ENCODE data around the gene PTPRG. TPM values are rescaled to one million over a fixed set of nuclear protein-coding genes. Genes with fewer than 3 reads are reported as not detected.

The PTPRG gene
- polyA plus RNA-seq, 3 donors: not detected

DNA sequence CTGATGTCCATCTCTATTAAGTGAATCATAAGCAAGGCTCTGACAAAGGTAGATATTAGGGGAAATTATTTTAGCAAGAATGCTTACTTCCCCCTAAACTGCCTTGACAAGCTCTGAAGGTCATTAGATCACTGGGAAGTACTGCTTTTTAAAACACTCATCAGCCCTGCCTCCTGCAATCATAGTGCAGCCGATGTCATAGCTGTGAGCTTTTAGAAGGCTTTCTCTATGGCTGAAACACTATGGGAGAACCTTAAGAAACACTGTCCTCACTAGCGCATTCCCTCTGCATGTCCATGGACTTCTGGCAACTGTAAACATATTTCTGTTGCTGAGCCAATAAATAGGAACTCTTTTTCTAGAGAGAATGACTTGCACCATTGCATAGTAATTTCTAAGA is 38.7 kb upstream of the PTPRG start:
- DNase-seq: no peak
- no peak overlapping the region for H2AFZ ChIP-seq (ENCODE audit: insufficient read depth, low read depth, low read length, poor library complexity, severe bottlenecking)
- H3K4me3 Mint-ChIP-seq: no peak overlapping the region
- no peaks in the 10 kb centered on the region for H3K36me3 ChIP-seq (replicated peaks in 1 of 2; ENCODE audit: control insufficient read depth in 1 of 2, insufficient read depth in 2 of 2, low read length in 2 of 2)
- H3K36me3 Mint-ChIP-seq: no peaks in the 10 kb centered on the region
- H3K4me2 ChIP-seq (replicated peaks; ENCODE audit: extremely low read depth, low read length, poor library complexity, severe bottlenecking): no peak overlapping the region
- H3K27ac ChIP-seq (ENCODE audit: low read depth in 1 of 2, low read length in 2 of 2): no peak overlapping the region
- H3K9me3 Mint-ChIP-seq: peaks cover 0 to 7% (median 0%) of the 10 kb centered on the region in 7 donors
- no peaks in the 10 kb centered on the region for H3K9me3 ChIP-seq (replicated peaks in 1 of 2; ENCODE audit: control insufficient read depth in 1 of 2, insufficient read depth in 1 of 2, low read length in 2 of 2)
- no peak overlapping the region for H3K27ac Mint-ChIP-seq
- no peaks in the 10 kb centered on the region for H4K20me1 ChIP-seq (ENCODE audit: insufficient read depth, low read length)
- H3K79me2 ChIP-seq (ENCODE audit: insufficient read depth, low read length): no peaks in the 10 kb centered on the region
- intact Hi-C loops (cut with micrococcal nuclease): no loop called here
- TF ChIP-seq, protein P1, sequence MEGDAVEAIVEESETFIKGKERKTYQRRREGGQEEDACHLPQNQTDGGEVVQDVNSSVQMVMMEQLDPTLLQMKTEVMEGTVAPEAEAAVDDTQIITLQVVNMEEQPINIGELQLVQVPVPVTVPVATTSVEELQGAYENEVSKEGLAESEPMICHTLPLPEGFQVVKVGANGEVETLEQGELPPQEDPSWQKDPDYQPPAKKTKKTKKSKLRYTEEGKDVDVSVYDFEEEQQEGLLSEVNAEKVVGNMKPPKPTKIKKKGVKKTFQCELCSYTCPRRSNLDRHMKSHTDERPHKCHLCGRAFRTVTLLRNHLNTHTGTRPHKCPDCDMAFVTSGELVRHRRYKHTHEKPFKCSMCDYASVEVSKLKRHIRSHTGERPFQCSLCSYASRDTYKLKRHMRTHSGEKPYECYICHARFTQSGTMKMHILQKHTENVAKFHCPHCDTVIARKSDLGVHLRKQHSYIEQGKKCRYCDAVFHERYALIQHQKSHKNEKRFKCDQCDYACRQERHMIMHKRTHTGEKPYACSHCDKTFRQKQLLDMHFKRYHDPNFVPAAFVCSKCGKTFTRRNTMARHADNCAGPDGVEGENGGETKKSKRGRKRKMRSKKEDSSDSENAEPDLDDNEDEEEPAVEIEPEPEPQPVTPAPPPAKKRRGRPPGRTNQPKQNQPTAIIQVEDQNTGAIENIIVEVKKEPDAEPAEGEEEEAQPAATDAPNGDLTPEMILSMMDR (IDR thresholded peaks at IDR 0.05): no peak
- H3K27me3 ChIP-seq (ENCODE audit: control insufficient read depth in 2 of 2, insufficient read depth in 2 of 2, low read length in 2 of 2): no peaks in the 10 kb centered on the region
- no peaks in the 10 kb centered on the region for H3K4me1 Mint-ChIP-seq
- H3K9ac ChIP-seq (ENCODE audit: insufficient read depth, low read length, poor library complexity, severe bottlenecking): no peak overlapping the region
- no peaks in the 10 kb centered on the region for H3K4me1 ChIP-seq (ENCODE audit: control insufficient read depth in 1 of 2, insufficient read depth in 2 of 2, low read length in 2 of 2)
- no peak overlapping the region for H3K4me3 ChIP-seq (replicated peaks in 1 of 3; ENCODE audit: low read depth in 2 of 3, low read length in 3 of 3)
- peaks cover 0 to 2% (median 0%) of the 10 kb centered on the region in 3 donors for H3K27me3 Mint-ChIP-seq (ENCODE audit: low read depth in 3 of 3)
- WGBS (ENCODE audit: insufficient coverage): 80% methylated on average over 1 of the region's 2 CpGs

DNA sequence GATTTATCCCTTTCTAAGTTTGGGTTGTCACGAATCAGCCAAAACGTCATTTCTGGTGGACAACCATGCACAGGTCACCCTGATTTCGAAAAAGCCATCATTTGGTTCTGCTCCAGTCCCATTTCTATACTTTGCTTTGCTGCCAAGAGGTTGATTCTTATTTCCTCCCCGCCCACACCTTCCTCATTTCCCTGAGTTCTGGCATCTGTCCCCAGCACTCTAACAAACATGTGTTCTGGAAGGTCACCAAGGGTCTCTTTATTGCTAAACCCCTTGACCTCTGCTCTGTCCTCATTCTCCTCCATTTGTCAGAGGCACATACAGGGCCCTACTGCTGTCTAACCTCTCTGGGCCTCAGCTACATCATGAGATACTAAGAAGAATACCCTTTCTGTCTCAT is 36.4 kb upstream of the PTPRG start:
- H3K9ac ChIP-seq (ENCODE audit: insufficient read depth, low read length, poor library complexity, severe bottlenecking): no peak overlapping the region
- intact Hi-C loops (cut with micrococcal nuclease): no loop called here
- Mint-ChIP-seq H3K27ac (no peak overlapping the region), H3K27me3 (ENCODE audit: low read depth in 3 of 3) (peaks cover 0 to 4% (median 0%) of the 10 kb centered on the region in 3 donors), H3K9me3 (peaks cover 0 to 6% (median 0%) of the 10 kb centered on the region in 7 donors), H3K4me1 (no peaks in the 10 kb centered on the region), H3K36me3 (no peaks in the 10 kb centered on the region), H3K4me3 (no peak overlapping the region)
- H3K4me3 ChIP-seq (replicated peaks in 1 of 3; ENCODE audit: low read depth in 2 of 3, low read length in 3 of 3): no peak overlapping the region
- no peaks in the 10 kb centered on the region for H3K27me3 ChIP-seq (ENCODE audit: control insufficient read depth in 2 of 2, insufficient read depth in 2 of 2, low read length in 2 of 2)
- 40% methylated on average over 4 of the region's 4 CpGs for WGBS (ENCODE audit: insufficient coverage)
- no peaks in the 10 kb centered on the region for H3K9me3 ChIP-seq (replicated peaks in 1 of 2; ENCODE audit: control insufficient read depth in 1 of 2, insufficient read depth in 1 of 2, low read length in 2 of 2)
- no peak overlapping the region for H3K4me2 ChIP-seq (replicated peaks; ENCODE audit: extremely low read depth, low read length, poor library complexity, severe bottlenecking)
- H3K27ac ChIP-seq (ENCODE audit: low read depth in 1 of 2, low read length in 2 of 2): no peak overlapping the region
- no peaks in the 10 kb centered on the region for H3K36me3 ChIP-seq (replicated peaks in 1 of 2; ENCODE audit: control insufficient read depth in 1 of 2, insufficient read depth in 2 of 2, low read length in 2 of 2)
- H3K79me2 ChIP-seq (ENCODE audit: insufficient read depth, low read length): no peaks in the 10 kb centered on the region
- TF ChIP-seq, protein P1 (IDR thresholded peaks at IDR 0.05): no peak
- H3K4me1 ChIP-seq (ENCODE audit: control insufficient read depth in 1 of 2, insufficient read depth in 2 of 2, low read length in 2 of 2): no peaks in the 10 kb centered on the region
- no peak for DNase-seq
- H2AFZ ChIP-seq (ENCODE audit: insufficient read depth, low read depth, low read length, poor library complexity, severe bottlenecking): no peak overlapping the region
- H4K20me1 ChIP-seq (ENCODE audit: insufficient read depth, low read length): no peaks in the 10 kb centered on the region
